K562 (cell line): Measurements from ENCODE around the gene MARK2. TPM values are rescaled to one million over a fixed set of nuclear protein-coding genes. Genes with fewer than 3 reads are reported as not detected.

Experiments
- ATAC-seq: fragments of 200-7000 bp; cut with Tn5 transposase; 3 replicates; pipeline ENCODE4 v1.9.1; 2020; ENCODE audit warnings: moderate library complexity
- BruUV-seq: library from RNA; stranded (reverse); fragments of 400-500 nt; replicated peaks from 2 replicates; lab custom pipeline; 2021; lab: Mats Ljungman, UMichigan
- CTCF ChIA-PET: fragments of 300-600 bp; formaldehyde crosslinking; extraction: SDS; loops from one replicate; lab custom pipeline; 2021; ENCODE audit warnings: low intra/inter-chr PET ratio; lab: Yijun Ruan, JAX
- POLR2A ChIA-PET: fragments of 300-600, 350-650 bp; sonication (Branson Sonifier 250); formaldehyde crosslinking; extraction: SDS; loops from one replicate; lab custom pipeline; 2021; ENCODE audit warnings: antibody characterized with exemption, inconsistent platforms; lab: Yijun Ruan, JAX
- DNase-seq, 4 experiments: peaks; one replicate each; pipeline versions ENCODE4 v3.0.0 to v3.0.0-alpha.2; 2011 to 2018; ENCODE audit warnings: low spot score in 3 of 4, mixed read lengths in 3 of 4; ENCODE audit errors: extremely low read depth in 1 of 4
- FAIRE-seq: peaks from 2 replicates; lab custom pipeline; 2011; peaks lifted over from hg19 to GRCh38; lab: Jason Lieb, UNC
- H2AFZ ChIP-seq: 2 replicates; pipeline ENCODE4 v1.6.0; 2011; ENCODE audit warnings: low read depth, low read length, control low read depth, inconsistent platforms
- H3K27ac ChIP-seq: fragments of 200-600 bp; 3 replicates; pipeline ENCODE4 v1.8.0; 2011; ENCODE audit warnings: low read depth, mild to moderate bottlenecking, control low read depth, inconsistent platforms, low read length, moderate library complexity, mixed read lengths; ENCODE audit errors: extremely low read depth
- H3K27me3 ChIP-seq, 2 experiments: fragments of 300-600 bp in 1 of 2; 2 replicates in 1 of 2; 3 replicates in 1 of 2; pipeline versions ENCODE4 v1.6.0 to v1.8.0; 2011; ENCODE audit warnings: inconsistent platforms in 2 of 2, low read length in 2 of 2, mild to moderate bottlenecking in 1 of 2, mixed read lengths in 1 of 2, moderate library complexity in 1 of 2; ENCODE audit not compliant: control insufficient read depth in 2 of 2, insufficient read depth in 2 of 2
- H3K36me3 ChIP-seq: fragments of 300-600 bp; 3 replicates; pipeline ENCODE4 v1.8.0; 2011; ENCODE audit warnings: mild to moderate bottlenecking, low read length, inconsistent platforms; ENCODE audit not compliant: control insufficient read depth, insufficient read depth
- H3K4me1 ChIP-seq, 2 experiments: fragments of 200-600 bp in 1 of 2; replicated peaks in 1 of 2; 2 replicates in 1 of 2; 3 replicates in 1 of 2; pipeline versions ENCODE4 v1.5.1 to v1.8.0; 2011; ENCODE audit warnings: inconsistent platforms in 2 of 2, low read length in 2 of 2, mild to moderate bottlenecking in 1 of 2, mixed read lengths in 1 of 2, moderate library complexity in 1 of 2; ENCODE audit not compliant: control insufficient read depth in 2 of 2, insufficient read depth in 2 of 2
- H3K4me2 ChIP-seq: 2 replicates; pipeline ENCODE4 v1.6.1; 2011; ENCODE audit warnings: low read length, control low read depth, inconsistent platforms, mixed read lengths; ENCODE audit not compliant: insufficient read depth
- H3K4me3 ChIP-seq: fragments of 200-600 bp; sonication (generic), shearing (Covaris generic); 2 replicates; pipeline ENCODE4 v1.5.1; 2016; ENCODE audit warnings: control low read depth, inconsistent platforms
- H3K79me2 ChIP-seq: fragments of 200-600 bp; 3 replicates; pipeline ENCODE4 v1.8.0; 2011; ENCODE audit warnings: low read length, inconsistent platforms; ENCODE audit not compliant: control insufficient read depth, insufficient read depth
- H3K9ac ChIP-seq, 2 experiments: 2 replicates each; pipeline versions ENCODE4 v1.6.0 to v1.6.1; 2011; ENCODE audit warnings: low read depth in 2 of 2, low read length in 2 of 2, control low read depth in 1 of 2, inconsistent platforms in 1 of 2, mild to moderate bottlenecking in 1 of 2, mixed read lengths in 1 of 2; ENCODE audit not compliant: insufficient read depth in 1 of 2
- H3K9me1 ChIP-seq: one replicate; pipeline ENCODE4 v1.6.0; 2011; ENCODE audit warnings: inconsistent platforms, mild to moderate bottlenecking, low read length, moderate library complexity; ENCODE audit not compliant: control insufficient read depth, insufficient read depth
- H3K9me3 ChIP-seq: replicated peaks from 2 replicates; pipeline ENCODE4 v1.5.1; 2011; ENCODE audit warnings: low read depth, low read length, inconsistent platforms; ENCODE audit not compliant: control insufficient read depth, insufficient read depth
- H4K20me1 ChIP-seq: replicated peaks from 2 replicates; pipeline ENCODE4 v1.6.1; 2011; ENCODE audit warnings: low read length, inconsistent platforms, mixed read lengths; ENCODE audit not compliant: control insufficient read depth, insufficient read depth
- CTCFL ChIP-seq: IDR thresholded peaks from 2 replicates; pipeline ENCODE4 v1.6.1; 2011; ENCODE audit warnings: borderline replicate concordance, low read depth, mild to moderate bottlenecking, moderate library complexity, low read length; ENCODE audit not compliant: insufficient read depth, poor library complexity, severe bottlenecking
- MEIS2 ChIP-seq: fragments of 450-650 bp; IDR thresholded peaks from 2 replicates; pipeline ENCODE4 v1.6.1; 2014; ENCODE audit warnings: mild to moderate bottlenecking; ENCODE audit not compliant: partially characterized antibody
- POLR2G ChIP-seq: fragments of 200-400 bp; formaldehyde crosslinking; IDR thresholded peaks from 2 replicates; pipeline ENCODE4 v1.6.1; 2017; ENCODE audit warnings: low read depth, mild to moderate bottlenecking, antibody characterized with exemption, low read length, moderate library complexity
- SNIP1 ChIP-seq: fragments of 450-650 bp; IDR thresholded peaks from 2 replicates; pipeline ENCODE4 v1.7.1; 2017; ENCODE audit warnings: low read depth, mild to moderate bottlenecking
- TAL1 ChIP-seq: fragments of 450-650 bp; IDR thresholded peaks from 2 replicates; pipeline ENCODE4 v1.6.1; 2016; ENCODE audit warnings: mild to moderate bottlenecking
- ZBTB33 ChIP-seq: sonication (generic); formaldehyde crosslinking; IDR thresholded peaks from 2 replicates; pipeline ENCODE4 v1.8.1; 2023; ENCODE audit warnings: mild to moderate bottlenecking, missing genetic modification reagents
- ZBTB49 ChIP-seq: sonication (generic); formaldehyde crosslinking; IDR thresholded peaks from 2 replicates; pipeline ENCODE4 v1.8.0; 2022; ENCODE audit warnings: missing genetic modification reagents, mild to moderate bottlenecking, borderline replicate concordance
- ZNF3 ChIP-seq: fragments of 250-450 bp; sonication (Bioruptor Pico); IDR thresholded peaks from 2 replicates; pipeline ENCODE4 v1.5.0; 2021; ENCODE audit warnings: mild to moderate bottlenecking, moderate library complexity
- WGBS: fragments of 100-300 bp; shearing (Covaris generic); methylation state at CpG from one replicate; pipeline ENCODE4 v1.1.6; 2016; ENCODE audit warnings: low coverage, mixed read lengths; ENCODE audit not compliant: insufficient coverage; ENCODE audit errors: missing lambda C conversion rate; 5-methylcytosine and 5-hydroxymethylcytosine counted together
- in situ Hi-C: fragments of 300-500 bp; cut with MboI; formaldehyde crosslinking; loops from 4 replicates; pipeline ENCODE4 v1.15.0; 2018; ENCODE audit warnings: inconsistent platforms, mixed read lengths
- intact Hi-C: fragments of 100-400 bp; cut with micrococcal nuclease; formaldehyde crosslinking; loops from 2 replicates; pipeline ENCODE4 v1.14.2; 2022
- polyA plus RNA-seq, 8 experiments: library from polyadenylated mRNA; depleted of rRNA in 4 of 8; stranded (reverse) in 5 of 8; unstranded in 3 of 8; fragments of >200 nt; fragmentation: Nextera tagmentation in 2 of 8; fragmentation: Illumina TruSeq in 1 of 8; extraction: Ambion mirVana in 2 of 8; extraction: Trizol in 1 of 8; gene quantifications; 2 replicates each; pipeline versions ENCODE4 v1.2.1 to v1.2.3, GENCODE V29; 2011 to 2014; ENCODE audit warnings: inconsistent platforms in 1 of 8, missing spikeins in 1 of 8
- total RNA-seq, 7 experiments: library from RNA; depleted of rRNA in 6 of 7; stranded (reverse); fragments of >200 nt in 6 of 7; fragmentation: Illumina TruSeq in 2 of 7; extraction: Trizol in 2 of 7; gene quantifications; 2 replicates each; pipeline versions ENCODE4 v1.2.1 to v1.2.3, GENCODE V29; 2011 to 2021; ENCODE audit warnings: low replicate concordance in 1 of 7

The MARK2 gene
- total and polyA plus RNA-seq, 9 of the 15 experiments (the other 6 are each of a cell fraction or from before 2014, with no cell fraction given), result 0.32 to 43.5 (median 15.1) TPM

DNA sequence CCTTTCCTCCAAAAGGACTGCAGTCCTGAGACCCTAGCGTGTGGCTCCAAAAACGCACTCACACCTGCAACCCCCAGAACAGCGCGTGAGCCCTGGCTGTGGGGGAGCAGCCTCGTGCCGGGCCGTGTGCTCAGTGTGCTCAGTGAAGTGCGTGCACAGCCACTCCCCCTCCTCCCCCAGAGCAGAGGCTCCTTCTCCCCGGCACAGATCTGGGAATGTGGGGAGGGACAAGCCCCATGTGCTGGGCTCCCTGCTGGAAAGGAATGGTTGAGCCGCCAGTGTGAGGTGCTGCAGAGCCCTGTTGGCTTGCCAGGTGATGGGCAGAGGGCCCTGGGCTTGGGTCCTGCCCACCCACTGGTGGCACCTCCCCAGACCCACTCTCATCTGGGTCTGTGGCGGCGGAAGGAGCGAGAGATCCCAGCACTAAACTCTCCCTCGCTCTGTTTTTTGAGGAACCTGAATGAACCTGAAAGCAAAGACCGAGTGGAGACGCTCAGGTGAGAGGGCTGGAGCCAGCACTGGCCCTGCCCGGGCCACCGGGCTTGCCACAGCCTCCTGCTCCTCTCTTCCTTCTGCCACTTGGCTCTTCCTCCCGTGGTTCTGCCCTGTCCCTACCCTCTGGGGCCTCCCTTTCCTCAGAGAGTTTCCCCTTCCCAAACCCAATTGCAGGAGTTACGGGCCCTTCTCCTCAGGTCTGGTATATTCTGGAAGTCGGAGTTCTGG lies 69.1 kb downstream of the MARK2 start:
- POLR2A ChIA-PET, result no interaction called here
- DNase-seq (peak in 1 of 4 experiments; percentile 13), FAIRE-seq (no peak), ATAC-seq (no peak)
- peaks cover 0 to 36% of the 10 kb centered on the region in 2 experiments; a peak in 2 of 5 replicates for H3K4me1 ChIP-seq
- H3K4me3 ChIP-seq, result no peak overlapping the region
- no peaks in the 10 kb centered on the region for H3K27me3 ChIP-seq
- 0 out of 2 replicates have a peak, but pooled peaks cover 4% of the 10 kb centered on the region for H4K20me1 ChIP-seq
- H3K4me2 ChIP-seq, result no peak overlapping the region
- no peaks in the 10 kb centered on the region for H3K9me1 ChIP-seq
- in situ Hi-C loops (no loop called here), intact Hi-C loops (no loop called here)
- 88% methylated on average over 18 of the region's 21 CpGs for WGBS
- BruUV-seq, result no TSS peak
- no peak overlapping the region for H2AFZ ChIP-seq
- H3K36me3 ChIP-seq, result peaks cover 66% of the 10 kb centered on the region; the same call in 2 of the 3 replicates
- H3K27ac ChIP-seq, result no peak overlapping the region
- H3K9ac ChIP-seq, result peak overlapping the region in 1 of 2 experiments; percentile 65; a peak in 2 of 4 replicates
- CTCF ChIA-PET, result no interaction called here
- H3K79me2 ChIP-seq, result no peaks in the 10 kb centered on the region
- no peaks in the 10 kb centered on the region for H3K9me3 ChIP-seq
- no peak for TF ChIP-seq SNIP1
- TF ChIP-seq POLR2G, result peak; percentile 37
- no peak for TF ChIP-seq TAL1
- TF ChIP-seq ZBTB33 (CRISPR knock-in tag), result no peak
- no peak for TF ChIP-seq ZNF3 (CRISPR knock-in tag)
- no peak for TF ChIP-seq ZBTB49 (CRISPR knock-in tag)
- TF ChIP-seq MEIS2, result no peak
- no peak for TF ChIP-seq CTCFL
- TF ChIP-seq, all 486 proteins: peak for 1
